ENCODE results near the gene PDE2A. TPM values are rescaled to one million over a fixed set of nuclear protein-coding genes. Genes with fewer than 3 reads are reported as not detected.

The PDE2A gene
- polyA plus RNA-seq, 1 donor (not counting 4 experiments of a cell fraction or from before 2014, with no cell fraction given): 0.38 TPM

DNA sequence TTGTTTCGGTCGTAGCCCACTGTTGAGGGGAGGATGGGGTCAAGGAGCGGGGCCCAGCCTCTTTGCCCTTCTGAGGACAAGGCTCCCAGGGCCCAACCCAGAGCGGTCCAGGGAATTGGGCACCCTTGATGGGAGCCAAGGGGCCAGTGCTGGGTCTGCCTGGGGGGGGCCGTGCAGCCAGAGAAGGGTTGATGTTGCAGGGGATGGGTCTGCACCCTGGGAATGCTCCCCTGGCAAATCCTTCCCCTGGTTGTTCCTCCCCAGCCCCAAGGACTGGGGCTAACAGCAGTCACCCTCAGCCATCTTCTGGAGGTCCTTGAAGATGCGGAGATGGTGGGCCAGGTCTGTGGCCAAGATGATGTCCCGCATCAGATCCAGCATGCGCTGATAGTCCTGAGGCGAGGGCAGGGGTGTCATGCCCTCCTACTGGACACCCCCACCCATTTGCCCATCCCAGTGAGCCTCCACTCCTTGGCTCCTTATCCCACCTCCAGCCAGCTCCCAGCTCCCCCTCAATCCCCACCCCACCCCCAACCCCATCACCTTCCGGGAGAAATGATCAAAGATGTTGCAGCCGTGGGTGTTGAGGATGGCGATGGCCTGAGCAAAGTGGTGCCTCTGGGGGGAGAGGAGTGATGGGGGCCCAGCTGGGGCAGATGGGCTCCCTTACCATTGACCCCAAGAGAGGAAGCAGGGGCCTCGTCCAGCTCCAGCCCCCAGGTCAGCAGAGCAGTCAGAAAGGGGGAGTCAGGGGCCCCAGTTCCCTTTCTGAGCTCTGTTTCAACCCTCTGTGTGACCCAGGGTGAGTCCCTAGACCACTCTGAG lies 95.0 kb downstream of the PDE2A start:
- FAIRE-seq (no peak), DNase-seq (ENCODE audit: low read depth, low spot score) (no peak)
- no peak overlapping the region for H3K4me3 ChIP-seq (ENCODE audit: control insufficient read depth in 2 of 3, extremely low read depth in 1 of 3, insufficient read depth in 2 of 3, low read depth in 1 of 3, low read length in 3 of 3)
- dilution Hi-C loops (cut with MboI; ENCODE audit: extremely low pct_ligation_motif_present, low sequenced_read_pairs): no loop called here
- TF ChIP-seq CTCF (optimal IDR thresholded peaks at IDR 0.05 in 1 of 3, IDR thresholded peaks at IDR 0.05 in 1 of 3, conservative IDR thresholded peaks at IDR 0.05 in 1 of 3; ENCODE audit: extremely low read depth in 1 of 3, insufficient read depth in 2 of 3, low read length in 3 of 3): no peak
- H4K20me1 ChIP-seq (ENCODE audit: control insufficient read depth, extremely low read depth, insufficient read depth, low read length): no peaks in the 10 kb centered on the region
- H3K79me2 ChIP-seq (ENCODE audit: control insufficient read depth, insufficient read depth, low read length): no peaks in the 10 kb centered on the region
- no peak overlapping the region for H3K9ac ChIP-seq (ENCODE audit: control insufficient read depth, extremely low read depth, insufficient read depth, low read length)
- H3K27me3 ChIP-seq (ENCODE audit: control insufficient read depth, extremely low read depth, insufficient read depth, low read length): no peaks in the 10 kb centered on the region
- no peaks in the 10 kb centered on the region for H3K9me3 ChIP-seq (ENCODE audit: control insufficient read depth, low read depth, low read length)
- H3K36me3 ChIP-seq (ENCODE audit: control insufficient read depth in 2 of 2, extremely low read depth in 1 of 2, insufficient read depth in 2 of 2, low read length in 2 of 2): no peaks in the 10 kb centered on the region
- no peaks in the 10 kb centered on the region for H3K4me1 ChIP-seq (ENCODE audit: control insufficient read depth, extremely low read depth, insufficient read depth, low read length)
- no peak overlapping the region for H2AFZ ChIP-seq (ENCODE audit: control insufficient read depth, low read length)
- H3K9me1 ChIP-seq (ENCODE audit: control insufficient read depth, extremely low read depth, insufficient read depth, low read length): no peaks in the 10 kb centered on the region
- H3K4me2 ChIP-seq (ENCODE audit: control insufficient read depth, extremely low read depth, insufficient read depth, low read depth, low read length): no peak overlapping the region
- H3K27ac ChIP-seq (ENCODE audit: control insufficient read depth, insufficient read depth, low read length): no peak overlapping the region

GRCh38 chr11:72578566-72578965 lies 95.7 kb downstream of the PDE2A start:
- H3K27ac ChIP-seq (ENCODE audit: control insufficient read depth, insufficient read depth, low read length): no peak overlapping the region
- FAIRE-seq: no peak
- no peaks in the 10 kb centered on the region for H3K36me3 ChIP-seq (ENCODE audit: control insufficient read depth in 2 of 2, extremely low read depth in 1 of 2, insufficient read depth in 2 of 2, low read length in 2 of 2)
- H3K4me2 ChIP-seq (ENCODE audit: control insufficient read depth, extremely low read depth, insufficient read depth, low read depth, low read length): no peak overlapping the region
- no peak overlapping the region for H3K4me3 ChIP-seq (ENCODE audit: control insufficient read depth in 2 of 3, extremely low read depth in 1 of 3, insufficient read depth in 2 of 3, low read depth in 1 of 3, low read length in 3 of 3)
- dilution Hi-C loops (cut with MboI; ENCODE audit: extremely low pct_ligation_motif_present, low sequenced_read_pairs): no loop called here
- no peaks in the 10 kb centered on the region for H3K27me3 ChIP-seq (ENCODE audit: control insufficient read depth, extremely low read depth, insufficient read depth, low read length)
- no peak for DNase-seq (ENCODE audit: low read depth, low spot score)
- no peak overlapping the region for H2AFZ ChIP-seq (ENCODE audit: control insufficient read depth, low read length)
- no peaks in the 10 kb centered on the region for H3K4me1 ChIP-seq (ENCODE audit: control insufficient read depth, extremely low read depth, insufficient read depth, low read length)
- H4K20me1 ChIP-seq (ENCODE audit: control insufficient read depth, extremely low read depth, insufficient read depth, low read length): no peaks in the 10 kb centered on the region
- no peaks in the 10 kb centered on the region for H3K79me2 ChIP-seq (ENCODE audit: control insufficient read depth, insufficient read depth, low read length)
- TF ChIP-seq EZH2 (IDR thresholded peaks at IDR 0.05; ENCODE audit: low read length): no peak
- TF ChIP-seq CTCF (optimal IDR thresholded peaks at IDR 0.05 in 1 of 3, IDR thresholded peaks at IDR 0.05 in 1 of 3, conservative IDR thresholded peaks at IDR 0.05 in 1 of 3; ENCODE audit: extremely low read depth in 1 of 3, insufficient read depth in 2 of 3, low read length in 3 of 3): no peak
- no peaks in the 10 kb centered on the region for H3K9me3 ChIP-seq (ENCODE audit: control insufficient read depth, low read depth, low read length)
- H3K9me1 ChIP-seq (ENCODE audit: control insufficient read depth, extremely low read depth, insufficient read depth, low read length): no peaks in the 10 kb centered on the region
- H3K9ac ChIP-seq (ENCODE audit: control insufficient read depth, extremely low read depth, insufficient read depth, low read length): no peak overlapping the region
